Right lobe of liver (tissue), 6 donors: Measurements from ENCODE around the gene HEY2. TPM values are rescaled to one million over a fixed set of nuclear protein-coding genes. Genes with fewer than 3 reads are reported as not detected.

Experiments
- ATAC-seq, 4 donors: fragments of 200-7000 bp; cut with Tn5 transposase; one replicate each; pipeline ENCODE4 v1.9.1; 2020; ENCODE audit warnings: mild to moderate bottlenecking in 4 of 4, moderate library complexity in 4 of 4
- DNase-seq, 3 donors: peaks; one replicate each; pipeline ENCODE4 v3.0.0-alpha.2; 2020
- H3K27ac ChIP-seq, 3 donors: fragments of 200-600 bp; one replicate each; pipeline ENCODE4 v1.8.0; 2022
- H3K27me3 ChIP-seq, 2 donors: fragments of 200-600 bp; one replicate each; pipeline ENCODE4 v1.8.0; 2022
- H3K36me3 ChIP-seq, 4 donors: fragments of 200-600 bp; sonication (generic) in 1 of 4; one replicate each; pipeline versions ENCODE4 v1.5.1 to v1.8.0; 2017 to 2022; ENCODE audit warnings: control low read depth in 1 of 4
- H3K4me1 ChIP-seq, 4 donors: fragments of 200-600 bp; sonication (generic) in 1 of 4; one replicate each; pipeline versions ENCODE4 v1.5.1 to v1.8.0; 2017 to 2022; ENCODE audit warnings: control low read depth in 1 of 4
- H3K4me3 ChIP-seq, 3 donors: fragments of 200-600 bp; one replicate each; pipeline ENCODE4 v1.8.0; 2022
- H3K9me3 ChIP-seq, 4 donors: fragments of 200-600 bp; sonication (generic) in 1 of 4; one replicate each; pipeline versions ENCODE4 v1.5.1 to v1.8.0; 2017 to 2022; ENCODE audit warnings: control low read depth in 1 of 4
- POLR2A ChIP-seq: fragments of 450-650 bp; IDR thresholded peaks from one replicate; pipeline ENCODE4 v1.6.1; 2017; ENCODE audit warnings: antibody characterized with exemption, mild to moderate bottlenecking
- WGBS: methylation state at CpG from one replicate; pipeline ENCODE4 v1.1.6; 2018; ENCODE audit warnings: low coverage, low lambda C conversion rate; ENCODE audit not compliant: insufficient coverage; ENCODE audit errors: missing lambda C conversion rate; 5-methylcytosine and 5-hydroxymethylcytosine counted together
- intact Hi-C, 2 donors: fragments of 100-400 bp; cut with DNase I; formaldehyde crosslinking; loops; one replicate each; pipeline versions ENCODE4 v1.11.2 to v1.14.1; 2022
- total RNA-seq, 6 experiments: library from RNA; depleted of rRNA in 2 of 6; stranded (reverse); fragments of >200 nt in 2 of 6; fragmentation: NEBNext Ultra II Directional in 3 of 6; extraction: Animal tissue kit (Norgen Biotek cat#: 25700) in 3 of 6; gene quantifications; one replicate each; pipeline versions ENCODE4 v1.1.0 to v1.2.4, GENCODE V29; 2016 to 2023
- TF ChIP-seq, protein P1 (sequence below), 4 donors: fragments of 200-600 bp in 3 of 4; fragments of 450-650 bp in 1 of 4; IDR thresholded peaks; one replicate each; pipeline versions ENCODE4 v1.5.1 to v1.8.0; 2016 to 2022; ENCODE audit warnings: antibody characterized with exemption in 4 of 4, mild to moderate bottlenecking in 2 of 4
- donor health status: DM: no; HTN: yes; CAD: no.
- donor health status: DM: no; HTN: no; CAD: no.
- donor health status: DM: no; HTN: no; CAD: no.
- donor health status: DM: no; HTN: yes; CAD: no.
- donor health status: DM: no; HTN: yes; CAD: no.

The HEY2 gene
- total RNA-seq, 6 experiments from 2014 or later = 0.74 to 2.6 (median 1.6) TPM

DNA sequence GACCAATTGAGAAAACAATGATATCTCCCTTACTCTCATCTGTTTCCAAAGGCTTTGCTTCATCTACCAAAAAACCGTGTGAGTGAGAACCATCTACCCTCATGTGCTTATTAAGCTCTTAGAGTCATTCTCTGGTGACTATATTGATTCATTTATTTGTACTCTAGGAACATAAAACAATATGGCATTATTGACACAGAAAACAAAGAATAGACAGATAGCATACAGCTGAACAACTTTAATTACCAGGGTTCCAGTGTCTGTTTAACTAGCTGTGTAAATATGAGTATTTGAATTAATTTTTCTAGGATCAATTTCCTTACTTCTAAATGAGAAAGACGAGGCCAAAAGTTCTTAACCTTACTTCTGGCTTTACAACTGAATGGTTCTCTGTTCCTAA, 31.3 kb upstream of the HEY2 start:
- H3K4me3 ChIP-seq = no peak overlapping the region
- no peaks in the 10 kb centered on the region for H3K27me3 ChIP-seq
- no peak for DNase-seq
- 36% methylated on average over 2 of the region's 2 CpGs for WGBS
- no peak overlapping the region for H3K27ac ChIP-seq
- intact Hi-C loops = no loop called here
- H3K36me3 ChIP-seq = no peaks in the 10 kb centered on the region
- TF ChIP-seq, protein P1, sequence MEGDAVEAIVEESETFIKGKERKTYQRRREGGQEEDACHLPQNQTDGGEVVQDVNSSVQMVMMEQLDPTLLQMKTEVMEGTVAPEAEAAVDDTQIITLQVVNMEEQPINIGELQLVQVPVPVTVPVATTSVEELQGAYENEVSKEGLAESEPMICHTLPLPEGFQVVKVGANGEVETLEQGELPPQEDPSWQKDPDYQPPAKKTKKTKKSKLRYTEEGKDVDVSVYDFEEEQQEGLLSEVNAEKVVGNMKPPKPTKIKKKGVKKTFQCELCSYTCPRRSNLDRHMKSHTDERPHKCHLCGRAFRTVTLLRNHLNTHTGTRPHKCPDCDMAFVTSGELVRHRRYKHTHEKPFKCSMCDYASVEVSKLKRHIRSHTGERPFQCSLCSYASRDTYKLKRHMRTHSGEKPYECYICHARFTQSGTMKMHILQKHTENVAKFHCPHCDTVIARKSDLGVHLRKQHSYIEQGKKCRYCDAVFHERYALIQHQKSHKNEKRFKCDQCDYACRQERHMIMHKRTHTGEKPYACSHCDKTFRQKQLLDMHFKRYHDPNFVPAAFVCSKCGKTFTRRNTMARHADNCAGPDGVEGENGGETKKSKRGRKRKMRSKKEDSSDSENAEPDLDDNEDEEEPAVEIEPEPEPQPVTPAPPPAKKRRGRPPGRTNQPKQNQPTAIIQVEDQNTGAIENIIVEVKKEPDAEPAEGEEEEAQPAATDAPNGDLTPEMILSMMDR (IDR thresholded peaks at IDR 0.05) = no peak
- TF ChIP-seq POLR2A = no peak
- no peaks in the 10 kb centered on the region for H3K9me3 ChIP-seq
- peaks cover 0 to 5% (median 0%) of the 10 kb centered on the region in 4 donors for H3K4me1 ChIP-seq
- peak in 1 of 4 donors; percentile 48 for ATAC-seq

DNA sequence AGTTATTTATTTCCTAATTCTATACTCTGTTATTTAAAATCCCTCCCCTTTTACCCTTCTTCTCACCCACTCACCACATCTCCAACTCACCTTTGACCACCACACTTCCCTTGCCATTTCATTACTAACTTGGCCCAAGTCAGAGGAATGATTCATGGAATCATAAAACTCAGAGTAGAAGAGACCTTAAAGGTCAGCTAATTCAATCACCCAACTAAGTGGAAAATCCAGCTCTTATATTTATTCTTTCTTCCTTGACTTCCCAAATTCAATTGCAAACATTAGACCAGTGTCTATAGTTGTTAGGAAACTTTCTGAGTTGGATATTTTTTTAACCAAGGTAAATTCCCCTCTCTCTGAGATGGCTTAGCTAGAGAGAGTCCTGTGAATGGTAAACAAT, 26.5 kb upstream of the HEY2 start:
- Histone ChIP-seq H3K9me3 (no peaks in the 10 kb centered on the region), H3K27me3 (no peaks in the 10 kb centered on the region), H3K27ac (no peak overlapping the region), H3K4me1 (peaks cover 0 to 8% (median 0%) of the 10 kb centered on the region in 4 donors), H3K36me3 (no peaks in the 10 kb centered on the region), H3K4me3 (no peak overlapping the region)
- no peak for TF ChIP-seq POLR2A
- TF ChIP-seq, protein P1 (IDR thresholded peaks at IDR 0.05) = no peak
- intact Hi-C loops = no loop called here
- ATAC-seq (peak in 2 of 4 donors; percentile 54 to 61), DNase-seq (no peak)

DNA sequence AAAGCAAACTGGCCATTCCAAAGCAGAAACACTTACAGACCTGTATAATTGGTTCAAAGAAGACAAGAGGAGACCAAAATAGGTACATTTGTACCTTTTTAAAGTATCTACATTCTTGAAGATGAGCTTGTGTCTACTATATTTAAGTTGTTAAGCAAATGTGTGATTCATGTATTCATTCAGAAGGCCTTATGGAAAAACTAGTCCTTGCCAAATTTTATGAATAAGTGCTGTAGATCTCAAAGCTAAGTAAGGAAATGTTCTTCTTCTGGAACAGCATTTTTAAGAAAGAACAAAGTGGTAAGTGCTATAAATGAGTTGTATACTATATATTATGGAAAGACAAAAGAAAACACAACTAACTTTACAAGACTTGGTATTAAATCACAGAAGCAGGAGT, 22.2 kb upstream of the HEY2 start:
- intact Hi-C loops = no loop called here
- DNase-seq (no peak), ATAC-seq (no peak)
- H3K9me3 ChIP-seq = no peaks in the 10 kb centered on the region
- no peak overlapping the region for H3K27ac ChIP-seq
- TF ChIP-seq, protein P1 (IDR thresholded peaks at IDR 0.05) = no peak
- TF ChIP-seq POLR2A = no peak
- no peaks in the 10 kb centered on the region for H3K36me3 ChIP-seq
- H3K27me3 ChIP-seq = no peaks in the 10 kb centered on the region
- H3K4me1 ChIP-seq = peaks cover 0 to 8% (median 0%) of the 10 kb centered on the region in 4 donors
- H3K4me3 ChIP-seq = no peak overlapping the region

DNA sequence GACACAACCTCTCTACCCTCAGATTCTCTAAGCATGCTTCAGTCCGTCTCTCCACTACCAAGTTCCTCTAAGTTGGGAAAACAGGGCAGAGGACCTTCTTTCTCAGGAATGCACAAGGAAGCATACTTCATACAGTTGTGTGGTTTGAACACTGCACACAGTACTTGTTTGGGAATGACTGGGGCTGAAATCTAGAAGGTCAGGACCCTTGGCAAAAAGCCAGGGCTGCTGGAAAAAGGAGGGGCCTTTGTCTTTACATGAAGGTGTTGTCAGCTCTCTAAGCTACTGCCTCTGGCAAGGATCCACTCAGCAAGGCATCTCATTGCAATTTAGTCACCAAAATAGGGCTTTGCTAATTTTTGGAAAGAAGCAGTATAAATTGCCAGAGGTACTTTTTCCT, 20.7 kb upstream of the HEY2 start:
- WGBS = 90% methylated on average over 1 of the region's 1 CpG
- no peak for DNase-seq
- no peaks in the 10 kb centered on the region for H3K27me3 ChIP-seq
- H3K4me3 ChIP-seq = no peak overlapping the region
- H3K4me1 ChIP-seq = no peaks in the 10 kb centered on the region
- intact Hi-C loops = no loop called here
- H3K27ac ChIP-seq = no peak overlapping the region
- ATAC-seq = no peak
- no peak for TF ChIP-seq POLR2A
- TF ChIP-seq, protein P1 (IDR thresholded peaks at IDR 0.05) = no peak
- H3K36me3 ChIP-seq = no peaks in the 10 kb centered on the region
- H3K9me3 ChIP-seq = no peaks in the 10 kb centered on the region

DNA sequence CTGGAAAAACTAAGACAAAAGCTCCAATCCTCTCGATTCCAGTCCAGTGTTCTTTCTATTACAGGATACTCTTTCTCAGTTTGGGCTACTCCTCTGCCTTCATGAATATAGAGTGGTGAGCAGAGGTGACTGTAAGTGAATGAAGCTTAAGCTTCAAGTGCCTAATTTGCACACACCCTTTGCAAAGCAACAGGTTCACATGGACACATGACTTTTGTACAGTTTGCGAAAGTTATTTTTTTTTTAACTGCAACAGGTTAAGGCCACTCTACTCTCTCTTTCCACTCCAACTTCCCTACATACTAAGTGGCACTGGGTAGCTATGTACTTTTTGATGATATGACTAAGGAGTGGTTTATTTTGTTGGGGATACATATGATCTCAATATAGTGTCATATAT, 19.4 kb upstream of the HEY2 start:
- ATAC-seq = no peak
- H3K36me3 ChIP-seq = no peaks in the 10 kb centered on the region
- no peak overlapping the region for H3K4me3 ChIP-seq
- H3K27ac ChIP-seq = no peak overlapping the region
- WGBS = 74% methylated on average over 2 of the region's 2 CpGs
- intact Hi-C loops = no loop called here
- DNase-seq = no peak
- TF ChIP-seq POLR2A = no peak
- TF ChIP-seq, protein P1 (IDR thresholded peaks at IDR 0.05) = no peak
- H3K9me3 ChIP-seq = no peaks in the 10 kb centered on the region
- no peaks in the 10 kb centered on the region for H3K4me1 ChIP-seq
- no peaks in the 10 kb centered on the region for H3K27me3 ChIP-seq
